SK-N-SH treated with all-trans-retinoic acid at 6 μM for 48 hours (cell line): ENCODE results near the gene SCAP.

Source experiments
- ARNTL ChIP-seq: fragments of 450-650 bp; formaldehyde crosslinking; IDR thresholded peaks from 2 replicates; pipeline ENCODE4 v1.5.0; 2020; ENCODE audit warnings: low read depth, mild to moderate bottlenecking, moderate library complexity, borderline replicate concordance
- CSDC2 ChIP-seq: fragments of 250-450 bp; sonication (Bioruptor Pico); IDR thresholded peaks from 2 replicates; pipeline ENCODE4 v1.5.0; 2020; ENCODE audit warnings: mild to moderate bottlenecking, moderate library complexity
- ESRRG ChIP-seq: fragments of 250-450 bp; sonication (Bioruptor Pico); IDR thresholded peaks from 2 replicates; pipeline ENCODE4 v1.6.1; 2021; ENCODE audit warnings: mild to moderate bottlenecking
- GLIS3 ChIP-seq: fragments of 250-450 bp; sonication (Bioruptor Pico); IDR thresholded peaks from 2 replicates; pipeline ENCODE4 v1.5.0; 2020; ENCODE audit warnings: mild to moderate bottlenecking, moderate library complexity
- OSR1 ChIP-seq: fragments of 250-450 bp; sonication (Bioruptor Pico); IDR thresholded peaks from 2 replicates; pipeline ENCODE4 v1.8.0; 2022; ENCODE audit warnings: moderate library complexity, mild to moderate bottlenecking, inconsistent platforms
- ZFP30 ChIP-seq: fragments of 450-650 bp; formaldehyde crosslinking; IDR thresholded peaks from 2 replicates; pipeline ENCODE4 v1.5.0; 2022; ENCODE audit warnings: mild to moderate bottlenecking, moderate library complexity
- ZNF565 ChIP-seq: fragments of 450-650 bp; formaldehyde crosslinking; conservative IDR thresholded peaks from 2 replicates; pipeline ENCODE4 v1.5.0; 2020; ENCODE audit warnings: low read depth, mild to moderate bottlenecking, moderate library complexity
- ZNF70 ChIP-seq: fragments of 450-650 bp; formaldehyde crosslinking; IDR thresholded peaks from 2 replicates; pipeline ENCODE4 v1.5.0; 2020; ENCODE audit warnings: mild to moderate bottlenecking, moderate library complexity
- TF ChIP-seq, protein P1 (sequence below): fragments of 250-450 bp; sonication (Bioruptor Pico); IDR thresholded peaks from 2 replicates; pipeline ENCODE4 v1.8.0; 2020; ENCODE audit warnings: mild to moderate bottlenecking, moderate library complexity, borderline replicate concordance
- TF ChIP-seq, protein P2 (sequence below): fragments of 250-450 bp; sonication (Bioruptor Pico); IDR thresholded peaks from 2 replicates; pipeline ENCODE4 v1.5.1; 2020; ENCODE audit warnings: low read depth, mild to moderate bottlenecking, moderate library complexity

DNA sequence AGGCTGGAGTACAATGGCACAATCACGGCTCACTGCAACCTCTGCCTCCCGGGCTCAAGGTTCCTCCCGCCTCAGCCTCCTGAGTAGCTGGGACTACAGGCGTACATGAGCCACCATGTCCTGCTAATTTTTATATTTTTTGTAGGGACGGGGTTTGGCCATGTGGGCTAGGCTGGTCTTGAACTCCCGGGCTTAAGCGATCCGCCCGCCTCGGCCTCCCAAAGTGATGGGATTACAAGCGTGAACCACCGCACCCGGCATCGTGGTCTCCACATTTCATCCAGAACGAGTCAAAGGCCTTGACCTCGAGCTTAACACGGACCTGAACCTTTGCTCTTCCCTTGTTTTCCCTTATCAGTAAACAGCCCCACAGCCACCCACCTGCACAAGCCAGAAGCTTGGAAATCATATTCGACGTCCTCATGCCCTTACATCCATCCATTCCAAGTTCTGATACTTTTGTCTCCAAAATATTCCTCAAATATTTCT is 96.3 kb downstream of the SCAP start:
- TF ChIP-seq ARNTL (CRISPR knock-in tag) = no peak
- no peak for TF ChIP-seq GLIS3 (CRISPR knock-in tag)
- TF ChIP-seq ZNF70 (CRISPR knock-in tag) = no peak
- TF ChIP-seq CSDC2 (CRISPR knock-in tag) = no peak
- TF ChIP-seq, protein P1, sequence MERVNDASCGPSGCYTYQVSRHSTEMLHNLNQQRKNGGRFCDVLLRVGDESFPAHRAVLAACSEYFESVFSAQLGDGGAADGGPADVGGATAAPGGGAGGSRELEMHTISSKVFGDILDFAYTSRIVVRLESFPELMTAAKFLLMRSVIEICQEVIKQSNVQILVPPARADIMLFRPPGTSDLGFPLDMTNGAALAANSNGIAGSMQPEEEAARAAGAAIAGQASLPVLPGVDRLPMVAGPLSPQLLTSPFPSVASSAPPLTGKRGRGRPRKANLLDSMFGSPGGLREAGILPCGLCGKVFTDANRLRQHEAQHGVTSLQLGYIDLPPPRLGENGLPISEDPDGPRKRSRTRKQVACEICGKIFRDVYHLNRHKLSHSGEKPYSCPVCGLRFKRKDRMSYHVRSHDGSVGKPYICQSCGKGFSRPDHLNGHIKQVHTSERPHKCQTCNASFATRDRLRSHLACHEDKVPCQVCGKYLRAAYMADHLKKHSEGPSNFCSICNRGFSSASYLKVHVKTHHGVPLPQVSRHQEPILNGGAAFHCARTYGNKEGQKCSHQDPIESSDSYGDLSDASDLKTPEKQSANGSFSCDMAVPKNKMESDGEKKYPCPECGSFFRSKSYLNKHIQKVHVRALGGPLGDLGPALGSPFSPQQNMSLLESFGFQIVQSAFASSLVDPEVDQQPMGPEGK (CRISPR knock-in tag) = no peak
- TF ChIP-seq, protein P2, sequence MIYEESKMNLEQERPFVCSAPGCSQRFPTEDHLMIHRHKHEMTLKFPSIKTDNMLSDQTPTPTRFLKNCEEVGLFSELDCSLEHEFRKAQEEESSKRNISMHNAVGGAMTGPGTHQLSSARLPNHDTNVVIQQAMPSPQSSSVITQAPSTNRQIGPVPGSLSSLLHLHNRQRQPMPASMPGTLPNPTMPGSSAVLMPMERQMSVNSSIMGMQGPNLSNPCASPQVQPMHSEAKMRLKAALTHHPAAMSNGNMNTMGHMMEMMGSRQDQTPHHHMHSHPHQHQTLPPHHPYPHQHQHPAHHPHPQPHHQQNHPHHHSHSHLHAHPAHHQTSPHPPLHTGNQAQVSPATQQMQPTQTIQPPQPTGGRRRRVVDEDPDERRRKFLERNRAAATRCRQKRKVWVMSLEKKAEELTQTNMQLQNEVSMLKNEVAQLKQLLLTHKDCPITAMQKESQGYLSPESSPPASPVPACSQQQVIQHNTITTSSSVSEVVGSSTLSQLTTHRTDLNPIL (CRISPR knock-in tag) = no peak
- TF ChIP-seq ZFP30 (CRISPR knock-in tag) = no peak
- no peak for TF ChIP-seq ESRRG
- no peak for TF ChIP-seq OSR1 (CRISPR knock-in tag)
- no peak for TF ChIP-seq ZNF565 (CRISPR knock-in tag)
